GM10248 (cell line): Measurements from ENCODE around the gene RSPH1.

Experiments used
- CTCF ChIA-PET: fragments of 300-600 bp; sonication (Branson Sonifier 250); formaldehyde crosslinking; extraction: SDS; loops from one replicate; lab custom pipeline; 2021; ENCODE audit warnings: antibody characterized with exemption; lab: Yijun Ruan, JAX
- POLR2A ChIA-PET: fragments of 350-650 bp; sonication (Branson Sonifier 250); formaldehyde crosslinking; extraction: SDS; loops from one replicate; lab custom pipeline; 2020; ENCODE audit warnings: antibody characterized with exemption; lab: Yijun Ruan, JAX
- DNase-seq: peaks from one replicate; pipeline ENCODE4 v3.0.0; 2012; ENCODE audit errors: extremely low spot score
- CTCF ChIP-seq: IDR thresholded peaks from 2 replicates; pipeline ENCODE4 v1.5.1; 2012; ENCODE audit warnings: mild to moderate bottlenecking, low read depth; ENCODE audit errors: extremely low read depth, missing control alignments, control extremely low read depth

The RSPH1 gene

DNA sequence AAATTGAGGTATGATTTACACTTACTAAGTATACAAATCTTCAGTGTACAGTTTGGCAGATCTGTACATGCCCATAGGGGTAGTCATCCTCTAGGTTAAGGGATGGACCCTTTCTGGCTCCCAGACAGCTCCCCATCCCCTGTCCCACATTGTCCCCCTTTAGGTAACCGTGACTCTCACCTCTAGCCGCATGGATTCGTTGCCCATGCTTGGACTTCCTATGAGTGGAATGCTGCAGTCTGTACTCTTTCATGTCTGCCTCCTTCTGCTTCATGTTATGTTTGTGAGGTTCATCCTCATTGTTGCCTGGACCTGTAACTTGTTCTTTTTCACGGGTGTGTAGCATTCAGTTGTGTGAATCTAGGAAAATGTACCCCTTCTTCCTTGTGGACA is 37.9 kb upstream of the RSPH1 start:
- no peak for TF ChIP-seq CTCF
- ChIA-PET POLR2A (no interaction called here), CTCF (interaction anchor here (2.1 to 6.4 kb wide), 3 partner anchors 10 to 224 kb away, joined by 6 to 45 read pairs (median 25); no protein-coding TSS in a partner anchor)
- no peak for DNase-seq

DNA sequence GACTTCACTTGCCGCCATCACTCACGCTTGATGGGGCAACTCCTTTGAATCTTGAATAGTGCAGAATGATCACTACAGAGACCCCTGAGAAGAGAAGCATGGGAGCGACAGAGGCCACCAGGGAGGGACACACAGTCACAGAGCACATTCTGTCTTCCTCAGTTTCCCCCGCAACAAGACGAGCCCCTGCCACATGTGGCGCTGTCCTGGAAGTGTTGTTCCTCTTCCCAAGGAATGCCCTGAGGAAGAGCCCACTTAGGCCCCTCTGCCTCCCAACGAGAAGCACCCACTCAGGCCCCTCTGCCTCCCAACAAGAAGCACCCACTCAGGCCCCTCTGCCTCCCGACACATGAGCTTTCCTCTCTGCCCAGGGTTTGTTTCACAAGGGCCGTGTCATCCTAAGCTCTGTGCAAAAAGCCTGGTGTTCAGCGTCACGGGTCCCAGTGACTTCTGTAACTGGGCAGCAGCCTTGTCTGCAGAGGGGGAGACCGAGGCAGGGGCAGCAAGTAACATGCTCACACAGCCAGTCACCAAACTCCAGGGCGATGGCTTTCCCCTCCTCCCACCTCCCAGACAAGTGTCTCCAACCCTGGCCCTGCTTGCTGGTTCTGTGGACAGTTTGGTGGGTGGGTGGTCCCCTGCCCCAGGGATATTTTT is 37.4 kb upstream of the RSPH1 start:
- CTCF ChIA-PET, result interaction anchor here (0.8 to 2.1 kb wide), 2 partner anchors 10 to 66 kb away, joined by 5 to 6 read pairs; no protein-coding TSS in a partner anchor
- POLR2A ChIA-PET, result no interaction called here
- TF ChIP-seq CTCF, result no peak
- DNase-seq, result no peak

DNA sequence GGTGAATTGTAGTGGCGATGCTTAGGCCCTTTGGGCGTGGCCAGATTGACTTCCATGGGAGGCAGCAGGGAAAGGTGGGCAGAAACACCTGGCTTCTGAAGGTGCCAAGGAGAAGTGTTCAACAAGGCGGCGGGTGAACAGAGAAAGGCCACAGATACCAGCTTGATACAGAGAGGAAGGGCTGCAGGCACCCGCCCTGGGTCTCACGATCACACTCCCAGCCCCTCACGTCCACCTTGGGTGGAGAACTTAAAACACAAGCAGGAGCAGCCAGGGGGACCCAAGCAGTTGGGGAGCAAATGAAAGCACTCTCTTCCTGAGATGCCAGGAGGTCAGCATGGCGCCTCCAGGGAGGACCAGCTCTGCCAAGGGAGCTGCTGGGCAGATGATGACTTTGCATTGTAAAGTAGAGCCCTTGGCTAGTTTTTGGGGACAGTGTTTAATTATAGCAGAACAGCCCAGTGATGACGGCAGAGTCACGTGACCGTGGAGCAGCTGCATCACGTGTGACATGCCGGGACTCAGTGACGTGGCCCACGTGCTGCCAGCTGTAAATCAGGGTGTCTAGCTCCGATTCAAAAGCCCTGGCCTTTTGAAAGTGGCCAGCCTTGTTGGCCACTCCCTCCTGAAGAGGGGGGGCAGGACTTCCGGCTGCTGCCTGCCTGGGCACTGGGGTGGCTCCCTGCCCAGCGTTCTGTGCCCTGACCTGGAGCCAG is 36.6 kb upstream of the RSPH1 start:
- POLR2A ChIA-PET, result no interaction called here
- DNase-seq, result no peak
- CTCF ChIA-PET, result interaction anchor here (0.6 to 2.1 kb wide), 3 partner anchors 9 to 66 kb away, joined by 3 to 6 read pairs (median 5); no protein-coding TSS in a partner anchor
- TF ChIP-seq CTCF, result no peak

DNA sequence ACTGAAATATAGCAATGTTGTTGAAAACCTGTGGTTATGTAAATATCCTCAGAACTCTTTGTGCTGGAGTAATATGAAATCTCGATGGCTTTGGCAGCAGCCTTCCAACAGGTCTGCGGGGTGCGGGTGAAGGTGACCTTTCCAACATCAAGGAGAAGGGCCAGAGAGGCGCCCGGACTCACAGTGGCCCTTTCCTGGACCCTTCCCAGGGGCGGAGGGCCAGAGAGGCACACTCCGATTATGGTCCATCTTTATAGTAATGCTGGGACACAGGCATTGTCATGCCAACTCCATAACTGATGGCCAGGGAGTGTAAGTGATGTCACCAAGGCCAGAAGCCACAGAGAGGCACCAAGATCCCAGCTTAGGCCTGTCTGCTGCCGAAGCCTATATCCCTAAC is 35.7 kb upstream of the RSPH1 start:
- ChIA-PET CTCF (interaction anchor here (2.1 kb wide), 1 partner anchor 8 kb away, joined by 6 read pairs; no protein-coding TSS in a partner anchor), POLR2A (no interaction called here)
- DNase-seq, result no peak
- no peak for TF ChIP-seq CTCF

DNA sequence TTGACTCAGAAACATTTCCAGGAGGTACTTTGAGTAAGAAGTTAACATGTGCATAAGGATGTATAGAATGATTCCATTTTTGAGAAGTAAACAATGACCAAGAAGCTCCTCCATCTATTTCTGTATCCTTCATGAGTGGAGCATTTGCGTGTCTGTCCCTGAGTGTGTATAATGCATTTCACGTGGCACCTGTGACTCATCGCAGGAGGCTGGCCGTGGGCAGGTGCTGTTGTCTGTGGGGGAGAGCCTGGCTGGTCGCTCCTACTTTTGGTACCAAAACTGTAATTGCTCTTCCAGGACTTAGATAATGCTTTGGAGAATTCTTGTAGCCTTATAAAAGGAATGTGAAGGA is 34.1 kb upstream of the RSPH1 start:
- TF ChIP-seq CTCF, result no peak
- ChIA-PET POLR2A (no interaction called here), CTCF (no interaction called here)

DNA sequence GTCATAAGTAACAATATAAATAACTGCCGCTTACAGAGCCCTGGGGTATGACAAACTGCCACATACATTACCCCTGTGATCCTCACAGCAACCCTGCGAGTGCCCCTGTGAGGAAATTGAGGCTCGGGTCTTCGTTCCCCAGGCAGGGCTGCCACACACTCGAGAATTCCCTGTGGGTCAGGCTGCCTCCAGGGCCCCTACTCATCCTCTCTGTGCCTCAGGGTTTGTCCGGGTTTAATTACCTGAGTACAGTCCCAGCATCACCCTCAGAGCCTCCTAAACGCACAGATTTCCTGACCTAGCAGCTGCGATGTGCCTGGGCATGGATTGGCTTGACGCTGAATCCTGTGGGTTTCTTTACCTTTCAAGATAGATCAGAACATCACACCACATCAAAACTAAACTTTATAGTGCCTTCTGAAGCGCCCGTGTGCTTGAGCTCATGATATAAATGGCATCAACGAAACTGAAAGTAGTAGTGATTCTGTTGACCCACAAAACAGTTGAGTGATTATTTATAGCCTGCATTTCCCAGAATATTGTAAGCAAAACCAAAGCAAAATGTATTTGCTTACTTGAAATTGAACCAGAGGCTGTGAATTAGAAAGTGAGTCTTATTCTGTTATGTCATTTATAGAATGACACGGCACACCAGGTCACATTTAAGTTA is 31.6 kb upstream of the RSPH1 start:
- peak; percentile 54 for DNase-seq
- no peak for TF ChIP-seq CTCF
- POLR2A ChIA-PET, result interaction anchor here (0.8 kb wide), 1 partner anchor 8 kb away, joined by 3 read pairs; no protein-coding TSS in a partner anchor
- CTCF ChIA-PET, result interaction anchor here (0.7 to 4.1 kb wide), 3 partner anchors 10 to 482 kb away, joined by 3 to 19 read pairs (median 4); no protein-coding TSS in a partner anchor

More for the DNA sequence above, 34.1 kb upstream of the RSPH1 start:
- no peak for DNase-seq
